Measurements from ENCODE around the gene EVPLL. TPM values are rescaled to one million over a fixed set of nuclear protein-coding genes. Genes with fewer than 3 reads are reported as not detected.

EVPLL gene
- total and polyA plus RNA-seq, 3 donors from 2014 or later = 1.7 to 2.7 (median 2.5) TPM

DNA sequence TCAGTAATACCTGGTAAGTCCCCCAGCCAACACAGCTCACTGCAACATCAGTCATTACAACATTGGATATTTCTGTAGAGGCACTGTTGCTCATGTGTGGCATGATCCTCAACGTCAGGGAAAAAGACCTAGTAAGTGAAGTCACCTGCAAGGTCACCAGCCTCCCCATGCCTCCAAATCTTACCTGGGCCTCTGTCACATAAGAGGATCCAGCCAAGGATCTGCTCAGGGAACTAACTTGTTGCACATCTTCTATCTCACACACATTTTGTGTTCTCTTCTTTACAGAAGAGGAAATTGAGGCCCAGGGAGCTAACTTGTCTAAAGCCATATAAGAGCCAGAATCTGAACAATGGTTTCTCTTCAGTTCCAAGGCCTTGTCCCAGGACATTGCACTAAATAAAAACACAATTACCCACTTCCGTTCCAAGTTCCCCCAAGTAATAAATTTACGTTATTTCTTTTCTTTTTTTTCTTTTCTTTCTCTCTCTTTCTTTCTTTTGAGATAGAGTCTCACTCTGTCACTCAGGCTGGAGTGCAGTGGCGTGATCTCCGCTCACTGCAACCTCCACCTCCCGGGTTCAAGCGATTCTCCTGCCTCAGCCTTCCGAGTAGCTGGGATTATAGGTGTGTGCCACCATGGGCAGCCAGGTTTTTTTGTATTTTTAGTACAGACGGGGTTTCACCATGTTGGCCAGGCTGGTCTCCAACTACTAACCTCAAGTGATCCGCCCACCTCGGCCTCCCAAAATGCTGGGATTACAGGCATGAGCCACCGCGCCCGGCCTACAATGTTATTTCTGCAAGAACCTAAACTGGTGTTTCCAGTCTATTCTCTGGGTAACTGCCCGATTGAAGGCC is 15.5 kb upstream of the EVPLL start:
- H3K4me3 ChIP-seq = peak overlapping the region; percentile 54 to 93
- TF ChIP-seq POLR2A (IDR thresholded peaks at IDR 0.05) (no peak), CTCF (IDR thresholded peaks at IDR 0.05) (no peak)
- H3K4me1 ChIP-seq = peaks cover 7% of the 10 kb centered on the region
- DNase-seq = no peak
- intact Hi-C loops (cut with DNase I; ENCODE audit: low total_unique reads) = loop anchor here (10.0 kb wide), 1 partner anchor 77 kb away; no protein-coding TSS in a partner anchor
- H3K9me3 ChIP-seq = no peaks in the 10 kb centered on the region
- no peaks in the 10 kb centered on the region for H3K36me3 ChIP-seq (ENCODE audit: low read depth, missing control alignments)
- peak overlapping the region; percentile 32 to 46 for H3K27ac ChIP-seq
- WGBS, 2 donors = 49 to 52% methylated on average over 13 to 15 of the region's 15 CpGs
- no peaks in the 10 kb centered on the region for H3K27me3 ChIP-seq

GRCh38 chr17:18362698-18363100 is 14.9 kb upstream of the EVPLL start:
- WGBS, 2 donors = 3% methylated on average over 14 of the region's 14 CpGs
- no peaks in the 10 kb centered on the region for H3K9me3 ChIP-seq
- H3K36me3 ChIP-seq (ENCODE audit: low read depth, missing control alignments) = no peaks in the 10 kb centered on the region
- DNase-seq = peak; percentile 89
- H3K4me3 ChIP-seq = peak overlapping the region; percentile 54 to 93
- no peaks in the 10 kb centered on the region for H3K27me3 ChIP-seq
- peak overlapping the region; percentile 46 to 77 for H3K27ac ChIP-seq
- TF ChIP-seq CTCF (IDR thresholded peaks at IDR 0.05) = no peak
- intact Hi-C loops (cut with DNase I; ENCODE audit: low total_unique reads) = loop anchor here (10.0 kb wide), 1 partner anchor 78 kb away; no protein-coding TSS in a partner anchor
- peaks cover 7% of the 10 kb centered on the region for H3K4me1 ChIP-seq

- Histone ChIP-seq H3K27ac (peak within 1 kb of the TSS; percentile 46 to 77), H3K27me3 (no peaks in the 10 kb centered on the region), H3K4me1 (peaks cover 7% of the 10 kb centered on the region), H3K9me3 (no peaks in the 10 kb centered on the region), H3K4me3 (peak within 1 kb of the TSS; percentile 54 to 93), H3K36me3 (ENCODE audit: low read depth, missing control alignments) (no peaks in the 10 kb centered on the region)
- DNase-seq = peak; percentile 97
- no peak for TF ChIP-seq POLR2A (IDR thresholded peaks at IDR 0.05)
- TF ChIP-seq CTCF (IDR thresholded peaks at IDR 0.05) = no peak
- intact Hi-C loops (cut with DNase I; ENCODE audit: low total_unique reads) = loop anchor here (10.0 kb wide), 1 partner anchor 79 kb away; no protein-coding TSS in a partner anchor
- WGBS, 2 donors = 0% methylated on average over 31 to 50 of the region's 76 CpGs
These were observed 14.2 kb upstream of the EVPLL start, which contains the start of gene SHMT1 for GRCh38 chr17:18363101-18364049. SHMT1 (minus strand) TSS chr17:18363550; CDS start chr17:18355981, 7,569 bp downstream.

DNA sequence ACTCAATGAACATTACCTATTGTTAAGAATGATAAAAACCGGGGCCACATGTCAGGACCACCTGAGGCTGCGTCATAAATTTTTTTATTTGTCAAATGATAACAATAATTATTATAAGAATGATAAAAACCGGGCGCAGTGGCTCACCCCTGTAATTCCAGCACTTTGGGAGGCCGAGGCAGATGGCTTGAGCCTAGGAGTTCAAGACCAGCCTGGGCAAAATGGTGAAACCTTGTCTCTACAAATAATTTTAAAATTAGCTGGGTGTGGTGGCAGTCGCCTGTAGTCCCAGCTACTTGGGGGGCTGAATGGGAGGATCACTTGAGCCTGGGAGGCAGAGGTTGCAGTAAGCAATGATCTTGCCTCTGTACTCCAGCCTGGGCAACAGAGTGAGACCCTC is 13.4 kb upstream of the EVPLL start:
- intact Hi-C loops (cut with DNase I; ENCODE audit: low total_unique reads) = loop anchor here (10.0 kb wide), 1 partner anchor 79 kb away; no protein-coding TSS in a partner anchor
- no peak overlapping the region for H3K27ac ChIP-seq
- no peaks in the 10 kb centered on the region for H3K36me3 ChIP-seq (ENCODE audit: low read depth, missing control alignments)
- no peak for DNase-seq
- no peaks in the 10 kb centered on the region for H3K27me3 ChIP-seq
- H3K4me1 ChIP-seq = peaks cover 7% of the 10 kb centered on the region
- 63 to 64% methylated on average over 6 of the region's 6 CpGs for WGBS, 2 donors
- TF ChIP-seq CTCF (IDR thresholded peaks at IDR 0.05) (no peak), POLR2A (IDR thresholded peaks at IDR 0.05) (no peak)
- no peaks in the 10 kb centered on the region for H3K9me3 ChIP-seq
- H3K4me3 ChIP-seq = peak overlapping the region; percentile 54 to 93
